DND-41 (cell line): Measurements from ENCODE around the gene SEZ6L2.

Experiments
- EZH2 ChIP-seq: IDR thresholded peaks from 3 replicates; pipeline ENCODE4 v1.6.1; 2012; ENCODE audit warnings: borderline replicate concordance, low read depth, mild to moderate bottlenecking, moderate library complexity, low read length, inconsistent platforms; ENCODE audit not compliant: severe bottlenecking
- TF ChIP-seq, protein P1 (sequence below): IDR thresholded peaks from 2 replicates; pipeline ENCODE4 v1.5.1; 2012; ENCODE audit warnings: borderline replicate concordance, low read length, moderate library complexity, mild to moderate bottlenecking; ENCODE audit not compliant: poor library complexity, severe bottlenecking; ENCODE audit errors: extremely low read depth

DNA sequence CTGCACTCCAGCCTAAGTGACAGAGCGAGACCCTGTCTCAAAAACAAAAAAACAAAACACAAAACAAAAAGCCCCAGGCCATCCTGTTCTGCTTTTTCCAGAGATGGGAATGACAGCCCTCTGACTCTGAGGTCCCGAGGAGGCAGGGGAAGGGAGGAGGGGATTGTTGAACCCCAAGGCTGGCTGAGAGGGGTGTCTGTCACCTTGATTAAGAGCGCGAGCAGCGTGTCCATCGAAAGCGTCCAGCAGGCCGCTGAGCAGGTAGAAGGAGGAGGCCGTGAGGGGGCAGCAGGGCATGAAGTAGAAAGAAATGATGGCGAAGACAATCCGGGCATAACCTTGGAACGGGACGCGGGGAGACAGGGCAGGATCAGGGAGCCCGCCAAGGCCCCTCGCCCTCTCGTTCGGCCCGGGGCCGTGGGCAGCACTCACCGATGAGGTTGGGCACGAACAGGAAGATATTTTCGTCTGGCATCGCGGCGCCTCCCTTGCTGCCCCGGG, 36.9 kb downstream of the SEZ6L2 start:
- TF ChIP-seq, protein P1, sequence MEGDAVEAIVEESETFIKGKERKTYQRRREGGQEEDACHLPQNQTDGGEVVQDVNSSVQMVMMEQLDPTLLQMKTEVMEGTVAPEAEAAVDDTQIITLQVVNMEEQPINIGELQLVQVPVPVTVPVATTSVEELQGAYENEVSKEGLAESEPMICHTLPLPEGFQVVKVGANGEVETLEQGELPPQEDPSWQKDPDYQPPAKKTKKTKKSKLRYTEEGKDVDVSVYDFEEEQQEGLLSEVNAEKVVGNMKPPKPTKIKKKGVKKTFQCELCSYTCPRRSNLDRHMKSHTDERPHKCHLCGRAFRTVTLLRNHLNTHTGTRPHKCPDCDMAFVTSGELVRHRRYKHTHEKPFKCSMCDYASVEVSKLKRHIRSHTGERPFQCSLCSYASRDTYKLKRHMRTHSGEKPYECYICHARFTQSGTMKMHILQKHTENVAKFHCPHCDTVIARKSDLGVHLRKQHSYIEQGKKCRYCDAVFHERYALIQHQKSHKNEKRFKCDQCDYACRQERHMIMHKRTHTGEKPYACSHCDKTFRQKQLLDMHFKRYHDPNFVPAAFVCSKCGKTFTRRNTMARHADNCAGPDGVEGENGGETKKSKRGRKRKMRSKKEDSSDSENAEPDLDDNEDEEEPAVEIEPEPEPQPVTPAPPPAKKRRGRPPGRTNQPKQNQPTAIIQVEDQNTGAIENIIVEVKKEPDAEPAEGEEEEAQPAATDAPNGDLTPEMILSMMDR: peak; percentile 23
- TF ChIP-seq EZH2: no peak
